GM21717 (cell line): ENCODE results near the gene SYNGAP1.
"Not testable (repeated sequence)": the region's sequence is repeated elsewhere in the genome, so short reads cannot be mapped to it uniquely, and the experiment has no call there.

ENCODE experiments used
- ATAC-seq: cut with Tn5 transposase; IDR thresholded peaks from one replicate; pipeline ENCODE4 v1.9.1; 2021; ENCODE audit warnings: mild to moderate bottlenecking, moderate library complexity; ENCODE audit not compliant: unreplicated experiment

SYNGAP1 gene

GRCh38 chr6:33459226-33459625 is 39.4 kb downstream of the SYNGAP1 start:
- ATAC-seq: no peak

DNA sequence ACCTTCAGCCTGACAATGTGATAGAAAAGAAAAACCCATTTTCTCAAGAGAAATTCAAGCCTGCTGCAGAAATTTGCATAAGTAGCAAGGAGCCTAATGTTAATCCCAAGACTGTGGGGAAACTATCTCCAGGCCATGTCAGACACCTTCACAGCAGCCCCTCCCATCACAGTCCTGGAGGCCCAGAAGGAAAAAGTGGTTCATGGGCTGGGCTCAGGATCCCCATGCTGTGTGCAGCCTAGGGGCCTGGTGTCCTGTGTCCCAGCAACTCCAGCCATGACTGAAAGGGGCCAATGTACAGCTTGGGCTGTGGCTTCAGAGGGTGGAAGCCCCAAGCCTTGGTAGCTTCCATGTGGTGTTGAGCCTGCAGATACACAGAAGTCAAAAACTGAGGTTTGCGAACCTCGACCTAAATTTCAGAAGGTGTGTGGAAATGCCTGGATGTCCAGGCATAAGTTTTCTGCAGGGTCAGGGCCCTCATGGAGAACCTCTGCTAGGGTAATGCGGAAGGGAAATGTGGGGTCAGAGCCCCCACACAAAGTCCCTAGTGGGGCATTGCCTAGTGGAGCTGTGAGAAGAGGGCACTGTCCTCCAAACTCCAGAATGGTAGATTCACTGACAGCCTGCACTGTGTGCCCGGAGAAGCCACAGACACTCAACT is 46.3 kb downstream of the SYNGAP1 start:
- ATAC-seq: no peak

- ATAC-seq: no peak
These were observed 47.2 kb downstream of the SYNGAP1 start for GRCh38 chr6:33467091-33467490.

- ATAC-seq: no peak
These were observed 49.8 kb downstream of the SYNGAP1 start for GRCh38 chr6:33469661-33470060.

DNA sequence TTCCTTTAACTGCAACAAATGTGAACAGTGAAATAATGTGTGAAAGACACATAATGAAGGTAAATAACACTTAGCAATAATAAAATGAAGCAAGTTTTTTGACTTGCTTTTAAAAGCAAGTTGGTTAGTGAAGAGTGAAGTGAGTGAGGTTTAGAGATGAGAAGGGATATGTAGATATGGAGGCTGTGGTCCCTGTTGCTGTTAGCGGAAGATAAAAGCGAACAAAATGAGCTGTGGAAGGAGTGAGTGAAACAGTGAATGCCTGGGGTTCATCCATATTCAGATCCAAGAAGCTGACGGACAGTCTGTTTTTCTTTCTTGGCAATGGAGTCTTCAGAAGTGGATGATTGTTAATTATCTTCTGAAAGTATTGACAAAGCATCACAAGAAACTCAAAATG is 58.0 kb downstream of the SYNGAP1 start:
- ATAC-seq: no peak

DNA sequence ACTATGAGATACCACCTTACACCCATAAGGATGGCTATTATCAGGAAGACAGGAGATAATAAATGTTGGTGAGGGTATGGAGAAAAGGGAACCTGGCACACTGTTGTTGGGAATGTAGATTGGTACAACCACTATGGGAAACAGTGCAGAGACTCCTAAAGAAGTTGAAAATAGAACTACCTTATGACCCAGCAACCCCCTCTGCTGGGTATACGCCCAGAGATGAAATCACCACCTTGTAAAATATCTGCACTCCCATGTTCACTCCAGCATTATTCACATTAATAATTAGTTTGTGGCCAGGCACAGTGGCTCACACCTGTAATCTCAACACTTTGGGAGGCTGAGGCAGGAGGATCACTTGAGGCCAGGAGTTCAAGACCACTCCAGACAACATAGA is 61.3 kb downstream of the SYNGAP1 start:
- ATAC-seq: no peak

- ATAC-seq: not testable (repeated sequence)
These were observed 62.8 kb downstream of the SYNGAP1 start for GRCh38 chr6:33482620-33483019.

GRCh38 chr6:33483678-33484077 is 63.8 kb downstream of the SYNGAP1 start:
- ATAC-seq: no peak

GRCh38 chr6:33484673-33485262 is 64.9 kb downstream of the SYNGAP1 start:
- not testable (repeated sequence) for ATAC-seq

DNA sequence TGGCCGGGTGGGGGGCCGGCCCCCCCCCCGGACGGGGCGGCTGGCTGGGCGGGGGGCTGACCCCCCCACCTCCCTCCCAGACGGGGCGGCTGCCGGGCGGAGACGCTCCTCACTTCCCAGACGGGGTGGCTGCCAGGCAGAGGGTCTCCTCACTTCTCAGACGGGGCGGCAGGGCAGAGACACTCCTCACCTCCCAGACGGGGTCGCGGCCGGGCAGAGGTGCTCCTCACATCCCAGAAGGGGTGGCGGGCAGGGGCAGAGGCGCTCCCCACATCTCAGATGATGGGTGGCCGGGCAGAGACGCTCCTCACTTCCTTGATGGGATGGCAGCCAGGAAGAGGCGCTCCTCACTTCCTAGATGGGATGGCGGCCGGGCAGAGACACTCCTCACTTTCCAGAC is 65.8 kb downstream of the SYNGAP1 start:
- not testable (repeated sequence) for ATAC-seq

- ATAC-seq: no peak
These were observed 68.5 kb downstream of the SYNGAP1 start for GRCh38 chr6:33488339-33488738.

DNA sequence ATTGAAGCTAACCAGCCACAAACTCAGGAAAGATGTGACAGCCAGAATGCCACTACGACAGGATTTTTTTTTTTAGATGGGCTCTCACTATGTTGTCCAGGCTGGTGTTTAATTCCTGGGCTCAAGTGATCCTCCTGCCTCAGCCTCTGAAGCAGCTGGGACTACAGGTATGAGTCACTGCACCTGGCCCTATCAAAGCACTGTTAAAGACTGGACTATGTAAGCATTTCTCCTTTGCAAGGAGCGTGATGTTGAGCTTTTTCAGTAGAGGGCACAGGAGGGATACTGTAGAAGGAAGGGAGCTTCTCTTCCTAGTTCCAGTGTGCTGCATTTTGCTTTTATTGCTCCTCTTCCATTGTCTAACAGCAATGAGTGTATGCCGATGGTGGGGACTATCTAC is 70.3 kb downstream of the SYNGAP1 start:
- no peak for ATAC-seq

- no peak for ATAC-seq
These were observed 70.8 kb downstream of the SYNGAP1 start for GRCh38 chr6:33490621-33491020.

DNA sequence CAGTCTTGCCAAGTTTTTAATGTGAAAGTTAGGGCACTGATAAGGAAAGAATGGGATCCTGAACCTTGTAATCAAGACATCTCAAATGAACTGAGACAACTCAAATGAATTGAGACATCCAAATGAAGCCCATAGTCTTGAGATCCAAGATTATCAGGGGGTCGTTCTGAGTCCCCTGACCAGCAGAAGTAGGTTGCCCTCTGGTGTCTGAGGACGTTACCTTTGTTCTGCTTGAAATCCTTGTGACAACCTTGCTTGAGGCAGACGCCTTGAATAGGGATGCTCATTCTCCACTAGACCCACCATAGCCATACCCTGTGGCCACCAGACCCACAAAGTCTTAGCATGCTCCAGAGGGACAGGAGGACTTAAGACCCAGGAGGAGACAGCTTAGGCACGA is 72.2 kb downstream of the SYNGAP1 start:
- no peak for ATAC-seq

DNA sequence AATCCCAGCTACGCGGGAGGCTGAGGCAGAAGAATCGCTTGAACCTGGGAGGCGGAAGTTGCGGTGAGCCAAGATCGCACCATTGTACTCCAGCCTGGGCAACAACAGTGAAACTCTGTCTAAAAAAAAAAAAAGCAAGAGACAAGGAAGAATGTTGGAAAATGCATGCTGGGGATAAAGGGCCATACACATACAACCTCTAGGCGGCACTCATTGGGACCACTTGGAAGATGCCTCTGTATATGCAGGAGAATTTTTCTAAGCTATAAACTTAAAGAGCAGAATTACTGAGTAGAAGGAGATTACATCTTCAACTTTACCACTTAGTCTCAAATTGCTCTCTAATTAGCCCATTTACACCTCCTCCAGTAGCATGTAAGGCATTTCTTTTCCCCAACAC is 77.3 kb downstream of the SYNGAP1 start:
- no peak for ATAC-seq

GRCh38 chr6:33502486-33502885 is 82.6 kb downstream of the SYNGAP1 start:
- no peak for ATAC-seq

DNA sequence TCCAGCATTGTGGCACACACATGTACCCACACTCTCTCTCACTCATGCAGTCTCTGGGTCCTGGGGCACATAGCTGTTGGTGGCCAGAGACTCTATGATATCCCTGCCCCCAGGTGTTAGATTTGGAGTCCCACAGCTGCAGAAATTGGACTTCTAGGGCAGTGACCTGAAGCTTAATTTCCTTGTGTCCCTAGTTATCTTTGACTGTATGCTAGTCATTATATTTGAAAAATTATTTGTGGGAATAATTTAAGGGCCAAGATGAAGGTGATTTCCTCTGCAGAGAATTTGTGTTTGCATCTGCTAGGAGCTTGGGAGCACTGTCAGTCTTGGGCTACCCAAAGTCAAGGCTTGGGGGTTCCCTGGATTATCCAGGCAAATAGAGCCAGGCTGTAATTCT is 84.6 kb downstream of the SYNGAP1 start:
- no peak for ATAC-seq
